ENCODE data around the gene ZNF18.

GRCh38 chr17:11999696-12000095, 2.4 kb upstream of the ZNF18 start:
- TF ChIP-seq PHF20 (CRISPR knock-in tag; IDR thresholded peaks at IDR 0.05) (no peak), EZH2 (conservative IDR thresholded peaks at IDR 0.05; ENCODE audit: low read depth, low read length) (no peak), CEBPB (IDR thresholded peaks at IDR 0.05; ENCODE audit: borderline replicate concordance, low read depth, low read length) (no peak), SMC3 (IDR thresholded peaks at IDR 0.05; ENCODE audit: low read length) (no peak), SRF (IDR thresholded peaks at IDR 0.05; ENCODE audit: low read depth, low read length) (no peak), BCLAF1 (IDR thresholded peaks at IDR 0.05) (no peak), NR3C1 (CRISPR knock-in tag; IDR thresholded peaks at IDR 0.05) (no peak), NFE2L2 (IDR thresholded peaks at IDR 0.05; ENCODE audit: low read length) (no peak), ZNF292 (CRISPR knock-in tag; IDR thresholded peaks at IDR 0.05; ENCODE audit: borderline replicate concordance, low read depth) (no peak), FIP1L1 (IDR thresholded peaks at IDR 0.05; ENCODE audit: borderline replicate concordance, insufficient read depth, low read depth, low read length) (no peak), CTCF (CRISPR knock-in tag; IDR thresholded peaks at IDR 0.05) (no peak), ZNF687 (CRISPR knock-in tag; IDR thresholded peaks at IDR 0.05) (no peak)

All from HepG2 (cell line).